ENCODE measurements around the gene HIVEP1. TPM values are rescaled to one million over a fixed set of nuclear protein-coding genes. Genes with fewer than 3 reads are reported as not detected.

Gene HIVEP1
- total RNA-seq, 5 donors from 2014 or later (not counting 1 experiment from before 2014, with no cell fraction given) = 20.0 to 73.1 (median 29.5) TPM

GRCh38 chr6:12096342-12096741 is 84.2 kb downstream of the HIVEP1 start:
- Mint-ChIP-seq H3K9me3 (peaks cover 0 to 3% (median 0%) of the 10 kb centered on the region in 3 donors), H3K36me3 (peaks cover 33% of the 10 kb centered on the region), H3K27me3 (no peaks in the 10 kb centered on the region), H3K4me3 (no peak overlapping the region), H3K4me1 (peaks cover 30 to 40% (median 39%) of the 10 kb centered on the region in 3 donors), H3K27ac (no peak overlapping the region)
- Histone ChIP-seq H3K27ac (ENCODE audit: low read length) (no peak overlapping the region), H3K9me3 (no peaks in the 10 kb centered on the region), H3K27me3 (replicated peaks in 1 of 2; ENCODE audit: control insufficient read depth in 2 of 2, extremely low read depth in 1 of 2, insufficient read depth in 2 of 2, low read length in 1 of 2) (no peaks in the 10 kb centered on the region), H3K4me1 (ENCODE audit: control insufficient read depth in 1 of 2, extremely low read depth in 1 of 2, insufficient read depth in 2 of 2, low read length in 2 of 2) (peaks cover 0 to 2% of the 10 kb centered on the region in 2 experiments), H3K4me3 (ENCODE audit: control insufficient read depth in 1 of 2, extremely low read depth in 1 of 2, low read length in 1 of 2) (no peak overlapping the region), H3K36me3 (ENCODE audit: control insufficient read depth in 2 of 2, extremely low read depth in 1 of 2, insufficient read depth in 1 of 2, low read length in 1 of 2) (no peaks in the 10 kb centered on the region)
- ChIA-PET POLR2A (no interaction called here), CTCF (no interaction called here)
- no peak for DNase-seq
- WGBS (ENCODE audit: insufficient coverage) = no CpG with 5 or more reads among the region's 3 CpGs
- no peak for ATAC-seq (replicated peaks in 1 of 4)

- Mint-ChIP-seq H3K27me3 (no peaks in the 10 kb centered on the region), H3K4me1 (peaks cover 38 to 53% (median 52%) of the 10 kb centered on the region in 3 donors), H3K27ac (no peak overlapping the region), H3K36me3 (peaks cover 29% of the 10 kb centered on the region), H3K4me3 (no peak overlapping the region), H3K9me3 (no peaks in the 10 kb centered on the region)
- H3K4me1 ChIP-seq (ENCODE audit: control insufficient read depth in 1 of 2, extremely low read depth in 1 of 2, insufficient read depth in 2 of 2, low read length in 2 of 2) = peaks cover 0 to 6% of the 10 kb centered on the region in 2 experiments
- ChIA-PET POLR2A (interaction anchor here (0.6 kb wide), 2 partner anchors 69 to 170 kb away, joined by 3 read pairs; no protein-coding TSS in a partner anchor), CTCF (no interaction called here)
- H3K4me3 ChIP-seq (ENCODE audit: control insufficient read depth in 1 of 2, extremely low read depth in 1 of 2, low read length in 1 of 2) = no peak overlapping the region
- no peak overlapping the region for H3K27ac ChIP-seq (ENCODE audit: low read length)
- DNase-seq (no peak), ATAC-seq (replicated peaks in 1 of 4) (no peak)
- H3K27me3 ChIP-seq (replicated peaks in 1 of 2; ENCODE audit: control insufficient read depth in 2 of 2, extremely low read depth in 1 of 2, insufficient read depth in 2 of 2, low read length in 1 of 2) = no peaks in the 10 kb centered on the region
- no peaks in the 10 kb centered on the region for H3K9me3 ChIP-seq
- no peaks in the 10 kb centered on the region for H3K36me3 ChIP-seq (ENCODE audit: control insufficient read depth in 2 of 2, extremely low read depth in 1 of 2, insufficient read depth in 1 of 2, low read length in 1 of 2)
These were observed 85.7 kb downstream of the HIVEP1 start for GRCh38 chr6:12097791-12098190.

- Mint-ChIP-seq H3K9me3 (no peaks in the 10 kb centered on the region), H3K4me1 (peaks cover 33 to 57% (median 56%) of the 10 kb centered on the region in 3 donors), H3K27ac (no peak overlapping the region), H3K4me3 (no peak overlapping the region), H3K36me3 (peaks cover 29% of the 10 kb centered on the region), H3K27me3 (no peaks in the 10 kb centered on the region)
- ATAC-seq (replicated peaks in 1 of 4) (no peak), DNase-seq (no peak)
- Histone ChIP-seq H3K27ac (ENCODE audit: low read length) (no peak overlapping the region), H3K4me1 (ENCODE audit: control insufficient read depth in 1 of 2, extremely low read depth in 1 of 2, insufficient read depth in 2 of 2, low read length in 2 of 2) (peaks cover 0 to 6% of the 10 kb centered on the region in 2 experiments), H3K4me3 (ENCODE audit: control insufficient read depth in 1 of 2, extremely low read depth in 1 of 2, low read length in 1 of 2) (no peak overlapping the region), H3K36me3 (ENCODE audit: control insufficient read depth in 2 of 2, extremely low read depth in 1 of 2, insufficient read depth in 1 of 2, low read length in 1 of 2) (no peaks in the 10 kb centered on the region), H3K9me3 (no peaks in the 10 kb centered on the region), H3K27me3 (replicated peaks in 1 of 2; ENCODE audit: control insufficient read depth in 2 of 2, extremely low read depth in 1 of 2, insufficient read depth in 2 of 2, low read length in 1 of 2) (no peaks in the 10 kb centered on the region)
- POLR2A ChIA-PET = interaction anchor here in 1 of 2 donors (0.6 kb wide), 1 partner anchor 16 kb away, joined by 3 read pairs; no protein-coding TSS in a partner anchor
- no CpG with 5 or more reads among the region's 4 CpGs for WGBS (ENCODE audit: insufficient coverage)
- CTCF ChIA-PET = no interaction called here
These were observed 87.7 kb downstream of the HIVEP1 start for GRCh38 chr6:12099623-12100338.

GRCh38 chr6:12101048-12101447 is 88.9 kb downstream of the HIVEP1 start:
- H3K9me3 ChIP-seq = no peaks in the 10 kb centered on the region
- peak overlapping the region in 1 of 2 donors; percentile 28 for H3K27ac Mint-ChIP-seq
- H3K4me1 Mint-ChIP-seq = peaks cover 27 to 50% (median 44%) of the 10 kb centered on the region in 3 donors
- no peak overlapping the region for H3K4me3 Mint-ChIP-seq
- no peak overlapping the region for H3K4me3 ChIP-seq (ENCODE audit: control insufficient read depth in 1 of 2, extremely low read depth in 1 of 2, low read length in 1 of 2)
- H3K36me3 Mint-ChIP-seq = peaks cover 23% of the 10 kb centered on the region
- CTCF ChIA-PET = no interaction called here
- no peak overlapping the region for H3K27ac ChIP-seq (ENCODE audit: low read length)
- no peaks in the 10 kb centered on the region for H3K27me3 ChIP-seq (replicated peaks in 1 of 2; ENCODE audit: control insufficient read depth in 2 of 2, extremely low read depth in 1 of 2, insufficient read depth in 2 of 2, low read length in 1 of 2)
- H3K4me1 ChIP-seq (ENCODE audit: control insufficient read depth in 1 of 2, extremely low read depth in 1 of 2, insufficient read depth in 2 of 2, low read length in 2 of 2) = peaks cover 0 to 6% of the 10 kb centered on the region in 2 experiments
- POLR2A ChIA-PET = no interaction called here
- DNase-seq (no peak), ATAC-seq (replicated peaks in 1 of 4) (no peak)
- H3K36me3 ChIP-seq (ENCODE audit: control insufficient read depth in 2 of 2, extremely low read depth in 1 of 2, insufficient read depth in 1 of 2, low read length in 1 of 2) = no peaks in the 10 kb centered on the region
- no peaks in the 10 kb centered on the region for H3K9me3 Mint-ChIP-seq
- H3K27me3 Mint-ChIP-seq = no peaks in the 10 kb centered on the region

GRCh38 chr6:12101653-12102312 is 89.7 kb downstream of the HIVEP1 start:
- H3K4me3 ChIP-seq (ENCODE audit: control insufficient read depth in 1 of 2, extremely low read depth in 1 of 2, low read length in 1 of 2) = no peak overlapping the region
- H3K27me3 Mint-ChIP-seq = no peaks in the 10 kb centered on the region
- H3K4me1 Mint-ChIP-seq = peaks cover 29 to 48% (median 47%) of the 10 kb centered on the region in 3 donors
- CTCF ChIA-PET = interaction anchor here in 1 of 2 donors (0.6 kb wide), 1 partner anchor 892 kb away, joined by 3 read pairs; no protein-coding TSS in a partner anchor
- H3K36me3 ChIP-seq (ENCODE audit: control insufficient read depth in 2 of 2, extremely low read depth in 1 of 2, insufficient read depth in 1 of 2, low read length in 1 of 2) = no peaks in the 10 kb centered on the region
- ATAC-seq (replicated peaks in 1 of 4) (peak in 1 of 4 experiments; percentile 35), DNase-seq (no peak)
- H3K9me3 ChIP-seq = no peaks in the 10 kb centered on the region
- H3K4me1 ChIP-seq (ENCODE audit: control insufficient read depth in 1 of 2, extremely low read depth in 1 of 2, insufficient read depth in 2 of 2, low read length in 2 of 2) = peaks cover 0 to 6% of the 10 kb centered on the region in 2 experiments
- no peaks in the 10 kb centered on the region for H3K27me3 ChIP-seq (replicated peaks in 1 of 2; ENCODE audit: control insufficient read depth in 2 of 2, extremely low read depth in 1 of 2, insufficient read depth in 2 of 2, low read length in 1 of 2)
- no peaks in the 10 kb centered on the region for H3K9me3 Mint-ChIP-seq
- H3K36me3 Mint-ChIP-seq = peaks cover 23% of the 10 kb centered on the region
- POLR2A ChIA-PET = no interaction called here
- no peak overlapping the region for H3K27ac ChIP-seq (ENCODE audit: low read length)
- peak overlapping the region; percentile 36 to 39 for H3K27ac Mint-ChIP-seq
- no peak overlapping the region for H3K4me3 Mint-ChIP-seq

GRCh38 chr6:12102350-12102749 is 90.2 kb downstream of the HIVEP1 start:
- Histone ChIP-seq H3K27ac (ENCODE audit: low read length) (no peak overlapping the region), H3K36me3 (ENCODE audit: control insufficient read depth in 2 of 2, extremely low read depth in 1 of 2, insufficient read depth in 1 of 2, low read length in 1 of 2) (no peaks in the 10 kb centered on the region), H3K9me3 (no peaks in the 10 kb centered on the region), H3K4me1 (ENCODE audit: control insufficient read depth in 1 of 2, extremely low read depth in 1 of 2, insufficient read depth in 2 of 2, low read length in 2 of 2) (peaks cover 0 to 6% of the 10 kb centered on the region in 2 experiments), H3K27me3 (replicated peaks in 1 of 2; ENCODE audit: control insufficient read depth in 2 of 2, extremely low read depth in 1 of 2, insufficient read depth in 2 of 2, low read length in 1 of 2) (no peaks in the 10 kb centered on the region), H3K4me3 (ENCODE audit: control insufficient read depth in 1 of 2, extremely low read depth in 1 of 2, low read length in 1 of 2) (no peak overlapping the region)
- Mint-ChIP-seq H3K27me3 (no peaks in the 10 kb centered on the region), H3K27ac (peak overlapping the region in 1 of 2 donors; percentile 39), H3K4me1 (peaks cover 31 to 53% (median 51%) of the 10 kb centered on the region in 3 donors), H3K4me3 (no peak overlapping the region), H3K36me3 (peaks cover 24% of the 10 kb centered on the region), H3K9me3 (no peaks in the 10 kb centered on the region)
- ChIA-PET POLR2A (interaction anchor here in 1 of 2 donors (0.6 kb wide), 1 partner anchor 396 kb away, joined by 4 read pairs; no protein-coding TSS in a partner anchor), CTCF (interaction anchor here in 1 of 2 donors (1.2 kb wide), 1 partner anchor 414 kb away, joined by 3 read pairs; no protein-coding TSS in a partner anchor)
- no CpG with 5 or more reads among the region's 2 CpGs for WGBS (ENCODE audit: insufficient coverage)
- DNase-seq (no peak), ATAC-seq (replicated peaks in 1 of 4) (no peak)
